HepG2 (cell line): ENCODE data around the gene TBL2. TPM values are rescaled to one million over a fixed set of nuclear protein-coding genes. Genes with fewer than 3 reads are reported as not detected.

Experiments
- AHR ChIP-seq: IDR thresholded peaks from 2 replicates; pipeline ENCODE4 v1.6.1; 2018; ENCODE audit warnings: missing genetic modification reagents, missing compliant biosample characterization
- HMGXB3 ChIP-seq: sonication (generic); formaldehyde crosslinking; IDR thresholded peaks from 2 replicates; pipeline ENCODE4 v1.4.0; 2020; ENCODE audit warnings: missing genetic modification reagents, borderline replicate concordance
- MEIS2 ChIP-seq: sonication (generic); formaldehyde crosslinking; IDR thresholded peaks from 2 replicates; pipeline ENCODE4 v1.9.0; 2021; ENCODE audit warnings: mild to moderate bottlenecking, missing genetic modification reagents
- MXD3 ChIP-seq: IDR thresholded peaks from 2 replicates; pipeline ENCODE4 v1.6.1; 2016; ENCODE audit warnings: mild to moderate bottlenecking, missing biosample characterization, missing genetic modification reagents
- POLR2A ChIP-seq, 2 experiments: IDR thresholded peaks; 2 replicates each; pipeline ENCODE4 v1.6.1; 2011; ENCODE audit warnings: low read depth in 2 of 2, low read length in 2 of 2, mild to moderate bottlenecking in 1 of 2, moderate library complexity in 1 of 2; ENCODE audit not compliant: insufficient read depth in 1 of 2
- RERE ChIP-seq: IDR thresholded peaks from 2 replicates; pipeline ENCODE4 v1.6.1; 2016; ENCODE audit warnings: low read depth, missing genetic modification reagents, missing compliant biosample characterization
- SIX4 ChIP-seq: sonication (generic); formaldehyde crosslinking; IDR thresholded peaks from 2 replicates; pipeline ENCODE4 v1.4.0; 2020; ENCODE audit warnings: missing genetic modification reagents
- TFDP2 ChIP-seq: sonication (generic); formaldehyde crosslinking; IDR thresholded peaks from 2 replicates; pipeline ENCODE4 v1.4.0; 2020; ENCODE audit warnings: missing genetic modification reagents
- ZFP41 ChIP-seq: sonication (generic); formaldehyde crosslinking; IDR thresholded peaks from 2 replicates; pipeline ENCODE4 v1.4.0; 2020; ENCODE audit warnings: mild to moderate bottlenecking, missing genetic modification reagents, borderline replicate concordance
- ZNF101 ChIP-seq: sonication (generic); formaldehyde crosslinking; IDR thresholded peaks from 2 replicates; pipeline ENCODE4 v1.4.0; 2020; ENCODE audit warnings: mild to moderate bottlenecking, low read depth, missing genetic modification reagents, borderline replicate concordance
- ZNF225 ChIP-seq: sonication (generic); formaldehyde crosslinking; IDR thresholded peaks from 2 replicates; pipeline ENCODE4 v1.4.0; 2020; ENCODE audit warnings: mild to moderate bottlenecking, missing genetic modification reagents
- ZNF234 ChIP-seq: sonication (generic); formaldehyde crosslinking; conservative IDR thresholded peaks from 2 replicates; pipeline ENCODE4 v1.5.1; 2020; ENCODE audit warnings: mild to moderate bottlenecking, missing genetic modification reagents
- ZNF292 ChIP-seq: sonication (generic); formaldehyde crosslinking; IDR thresholded peaks from 2 replicates; pipeline ENCODE4 v1.8.1; 2022; ENCODE audit warnings: mild to moderate bottlenecking, low read depth, missing genetic modification reagents, borderline replicate concordance
- ZNF513 ChIP-seq: sonication (generic); formaldehyde crosslinking; conservative IDR thresholded peaks from 2 replicates; pipeline ENCODE4 v1.5.0; 2020; ENCODE audit warnings: missing genetic modification reagents
- ZNF737 ChIP-seq: sonication (generic); formaldehyde crosslinking; IDR thresholded peaks from 2 replicates; pipeline ENCODE4 v1.5.0; 2020; ENCODE audit warnings: missing genetic modification reagents, mild to moderate bottlenecking, borderline replicate concordance
- polyA plus RNA-seq, 8 experiments: library from polyadenylated mRNA; depleted of rRNA in 3 of 8; stranded (reverse) in 7 of 8; unstranded in 1 of 8; fragments of >200 nt; fragmentation: Illumina TruSeq in 4 of 8; extraction: Trizol in 4 of 8; gene quantifications; 2 replicates each; pipeline versions ENCODE4 v1.2.1 to v1.2.3, GENCODE V29; 2011 to 2016; ENCODE audit warnings: low read depth in 4 of 8, missing spikeins in 1 of 8, mixed read lengths in 1 of 8; ENCODE audit not compliant: insufficient read depth in 1 of 8
- total RNA-seq, 5 experiments: library from RNA; depleted of rRNA; stranded (reverse); fragments of >200 nt; fragmentation: Illumina TruSeq; extraction: Trizol; gene quantifications; 2 replicates each; pipeline ENCODE4 v1.2.3, GENCODE V29; 2016; ENCODE audit warnings: low read depth in 1 of 5

Gene TBL2
- total and polyA plus RNA-seq, 2 of the 13 experiments (the other 11 are each of a cell fraction or from before 2014, with no cell fraction given), result 43.4 to 47.2 TPM

- TF ChIP-seq ZNF513 (CRISPR knock-in tag), result no peak
- TF ChIP-seq ZFP41, result no peak
- peak; percentile 64; the same call in 1 of the 2 replicates for TF ChIP-seq MXD3 (CRISPR knock-in tag)
- TF ChIP-seq AHR (CRISPR knock-in tag), result no peak
- TF ChIP-seq TFDP2, result 0 out of 2 replicates have a peak, but pooled peaks have one; percentile 7
- TF ChIP-seq HMGXB3 (CRISPR knock-in tag), result no peak
- no peak for TF ChIP-seq ZNF737
- TF ChIP-seq SIX4 (CRISPR knock-in tag), result no peak
- peak; percentile 71 for TF ChIP-seq MEIS2 (CRISPR knock-in tag)
- no peak for TF ChIP-seq ZNF292 (CRISPR knock-in tag)
- no peak for TF ChIP-seq ZNF234
- no peak for TF ChIP-seq ZNF101 (CRISPR knock-in tag)
- TF ChIP-seq RERE (CRISPR knock-in tag), result no peak
- TF ChIP-seq ZNF225 (CRISPR knock-in tag), result no peak
- peak; percentile 95 to 96 for TF ChIP-seq POLR2A (IDR thresholded peaks at IDR 0.05; ENCODE audit: insufficient read depth in 1 of 2, low read depth in 2 of 2, low read length in 2 of 2)
Observed at GRCh38 chr7:73578342-73579128, at the start of gene TBL2 (continued).
